Endometrium (tissue), 2 donors: Measurements from ENCODE around the gene POLR2L.

Experiments used
- FAIRE-seq: peaks from 2 replicates; lab custom pipeline; 2012; peaks lifted over from hg19 to GRCh38; lab: Jason Lieb, UNC
- donor health status: control.
- donor health status: control.

POLR2L gene

GRCh38 chr11:838441-839279, 3.7 kb downstream of the POLR2L start:
- no peak for FAIRE-seq

- FAIRE-seq, result no peak
Observed at GRCh38 chr11:837990-838307, 4.4 kb downstream of the POLR2L start.

GRCh38 chr11:837189-837989, 4.9 kb downstream of the POLR2L start:
- no peak for FAIRE-seq

GRCh38 chr11:836700-837099, 5.6 kb downstream of the POLR2L start:
- FAIRE-seq, result no peak

- FAIRE-seq, result no peak
Observed at GRCh38 chr11:836274-836673, 6.1 kb downstream of the POLR2L start.

DNA sequence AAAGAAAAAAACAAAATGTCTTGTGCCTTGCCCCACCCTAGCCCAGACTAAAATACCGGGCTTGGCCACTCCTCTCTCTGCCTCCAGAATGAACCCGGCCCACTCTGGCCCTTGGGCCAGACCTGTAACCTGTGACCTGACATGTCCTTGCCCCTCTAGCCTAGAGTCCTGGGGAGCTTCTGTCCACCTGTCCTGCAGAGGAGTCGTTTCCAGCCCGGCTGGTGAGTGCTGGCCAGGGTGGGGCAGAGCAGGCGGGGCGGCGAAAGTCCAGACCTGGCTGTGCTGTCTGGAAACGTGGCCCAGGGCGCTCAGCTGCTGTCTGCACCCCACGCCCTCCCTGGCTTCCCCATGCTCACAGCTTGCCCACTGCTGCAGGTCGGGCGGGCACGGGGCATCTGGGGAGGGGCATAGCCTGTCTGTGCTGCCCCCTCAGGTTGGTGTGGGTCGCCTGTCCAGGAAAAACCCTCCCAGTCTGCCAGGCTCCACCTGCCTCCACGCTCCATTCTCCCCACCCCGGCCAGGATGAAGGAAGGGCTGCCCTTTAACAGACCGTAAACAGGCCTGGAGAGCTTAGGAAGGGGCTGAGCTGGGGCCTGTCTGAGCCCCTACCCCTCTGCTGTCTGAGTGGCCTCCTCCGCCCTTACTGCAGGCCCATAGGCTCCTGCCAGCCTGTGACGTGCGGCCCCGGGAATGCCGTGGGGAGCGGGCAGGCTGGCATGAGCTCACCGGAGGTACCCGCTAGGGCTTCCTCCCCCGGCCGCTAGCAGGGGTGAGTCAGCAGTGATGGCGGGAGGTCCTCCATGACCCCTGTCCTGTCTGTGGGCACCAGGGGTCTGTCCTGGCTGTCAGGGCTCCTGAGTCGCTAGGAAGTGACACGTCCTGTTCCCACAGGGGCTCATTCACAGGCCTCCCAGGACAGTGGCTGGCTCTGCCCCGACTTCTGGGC, 7.7 kb downstream of the POLR2L start:
- FAIRE-seq, result no peak

- no peak for FAIRE-seq
Observed at GRCh38 chr11:833849-834311, 8.4 kb downstream of the POLR2L start.

DNA sequence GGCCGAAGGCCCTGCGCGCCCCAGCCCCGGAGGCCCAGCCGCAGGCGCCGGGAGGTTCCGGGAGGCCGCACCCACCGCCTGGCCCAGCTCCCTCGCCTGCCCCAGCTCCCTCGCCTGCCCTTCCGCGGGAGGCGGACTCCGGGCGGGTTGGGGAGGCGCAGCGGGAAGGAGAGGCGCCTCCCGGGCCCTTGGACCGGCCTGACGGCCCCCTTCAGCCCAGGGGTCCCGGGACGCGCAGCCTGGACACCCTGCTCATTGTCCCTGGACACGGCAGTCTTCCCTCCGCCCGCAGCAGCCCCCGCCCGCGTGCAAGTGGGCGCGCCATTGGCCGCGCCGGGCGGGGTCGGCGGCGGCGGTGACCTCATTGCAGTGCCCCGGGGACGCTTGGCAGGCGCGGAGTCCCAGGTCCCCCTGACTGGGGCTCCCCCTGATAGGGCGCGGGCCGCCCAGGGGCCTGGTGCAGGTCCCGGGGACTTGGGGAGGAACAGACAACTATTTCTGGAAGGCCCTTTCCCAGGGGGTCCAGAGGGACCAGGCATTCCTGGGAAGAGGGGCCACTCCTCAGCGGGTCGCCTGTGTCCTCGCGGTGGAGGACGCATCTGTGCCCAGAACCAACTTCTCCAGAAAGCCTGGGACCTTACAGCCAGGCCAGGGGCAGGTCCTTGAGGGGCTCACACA, 9.1 kb downstream of the POLR2L start:
- no peak for FAIRE-seq

GRCh38 chr11:832529-833113, 9.7 kb downstream of the POLR2L start, which contains the start of gene CD151:
Gene CD151 (plus strand): TSS chr11:832952. CDS start chr11:836070, 3,118 bp downstream.
- no peak for FAIRE-seq

GRCh38 chr11:831961-832528, 10.3 kb downstream of the POLR2L start:
- no peak for FAIRE-seq

DNA sequence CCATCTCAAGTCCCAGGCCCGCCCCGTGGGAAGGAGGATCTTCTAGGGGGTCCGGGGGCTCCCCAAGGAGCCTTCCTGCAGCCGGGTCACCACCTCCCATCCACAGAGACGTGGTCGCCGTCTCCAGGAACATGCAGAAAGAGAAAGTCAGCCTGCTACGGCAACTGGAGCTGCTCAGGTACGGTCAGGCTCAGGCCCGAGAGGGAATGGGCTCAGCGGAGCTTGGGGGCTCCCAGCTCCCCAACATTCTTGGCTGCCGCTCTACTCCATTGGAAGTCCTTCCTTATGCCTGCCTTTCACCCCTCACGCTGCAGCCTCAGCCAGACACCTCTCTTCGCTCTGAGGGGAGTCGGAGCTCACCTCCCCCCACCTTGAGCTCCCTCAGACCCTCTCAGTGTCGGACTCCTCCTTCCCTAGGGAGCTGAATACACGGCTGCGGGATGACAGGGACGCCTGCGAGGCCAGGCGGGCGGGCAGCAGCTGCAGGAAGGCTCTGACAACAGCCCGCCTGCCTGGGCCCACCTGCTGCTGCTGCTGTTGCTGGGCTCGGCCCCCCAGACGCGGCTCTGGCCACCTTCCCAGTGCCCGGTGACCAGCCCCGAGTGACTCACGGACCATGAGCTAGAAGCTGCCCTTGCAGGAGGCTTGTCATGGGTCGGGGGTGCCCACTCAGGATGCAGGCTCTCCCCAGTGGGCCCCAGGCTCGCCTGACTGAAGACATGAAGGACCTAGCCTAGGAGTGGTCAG, 11.0 kb downstream of the POLR2L start:
- FAIRE-seq, result no peak

DNA sequence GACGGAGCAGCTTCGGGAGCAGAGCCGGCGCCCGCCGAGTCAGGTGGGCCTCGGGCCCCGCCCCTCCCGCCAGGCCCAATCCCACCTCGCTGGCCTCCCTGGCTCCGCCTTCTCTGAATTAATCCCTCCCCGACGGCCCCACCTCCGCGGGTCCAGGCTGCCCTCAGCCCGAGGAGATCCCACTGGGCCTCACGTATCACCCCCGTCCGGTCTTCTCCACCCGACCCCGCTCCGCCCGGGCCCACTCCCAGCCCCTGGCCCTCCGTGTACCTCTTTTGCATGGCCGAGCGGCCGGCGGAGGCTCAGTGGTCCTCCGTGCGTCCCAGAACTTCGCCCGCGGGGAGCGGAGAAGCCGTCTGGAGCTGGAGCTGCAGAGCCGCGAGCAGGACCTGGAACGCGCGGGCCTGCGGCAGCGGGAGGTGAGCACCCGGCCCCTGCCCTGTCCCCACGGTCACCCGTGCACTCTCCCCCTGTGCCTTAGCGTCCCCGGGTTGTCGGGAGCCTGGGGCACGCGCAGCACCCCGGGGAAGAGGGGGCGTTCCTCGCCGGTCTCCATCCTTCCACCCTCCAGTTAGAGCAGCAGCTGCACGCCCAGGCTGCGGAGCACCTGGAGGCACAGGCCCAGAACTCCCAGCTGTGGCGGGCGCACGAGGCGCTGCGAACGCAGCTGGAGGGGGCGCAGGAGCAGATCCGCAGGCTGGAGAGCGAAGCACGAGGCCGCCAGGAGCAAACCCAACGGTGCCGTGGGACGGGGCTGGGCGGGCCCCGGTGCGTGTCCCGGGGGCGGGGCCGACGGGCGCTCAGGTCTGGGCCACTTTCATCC, 11.8 kb downstream of the POLR2L start:
- no peak for FAIRE-seq

DNA sequence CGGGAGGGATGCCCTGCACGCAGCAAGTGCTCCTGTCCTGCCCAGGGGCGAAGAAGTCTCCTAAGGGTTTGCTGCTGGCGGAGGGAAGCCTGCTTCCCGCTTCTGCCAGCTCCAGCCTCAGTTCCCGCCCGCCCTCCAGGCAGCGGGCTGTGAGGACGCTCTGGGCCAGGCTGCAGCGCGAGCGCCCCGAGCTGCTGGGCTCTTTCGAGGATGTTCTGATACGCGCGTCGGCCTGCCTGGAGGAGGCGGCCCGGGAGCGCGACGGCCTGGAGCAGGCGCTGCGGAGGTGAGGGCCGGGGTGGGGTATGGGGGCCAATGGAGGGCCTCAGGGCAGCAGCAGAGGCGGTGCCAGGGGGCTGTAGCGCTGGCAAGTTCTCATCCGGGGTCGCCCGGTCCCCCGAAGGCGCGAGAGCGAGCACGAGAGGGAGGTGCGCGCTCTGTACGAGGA, 12.5 kb downstream of the POLR2L start:
- no peak for FAIRE-seq

DNA sequence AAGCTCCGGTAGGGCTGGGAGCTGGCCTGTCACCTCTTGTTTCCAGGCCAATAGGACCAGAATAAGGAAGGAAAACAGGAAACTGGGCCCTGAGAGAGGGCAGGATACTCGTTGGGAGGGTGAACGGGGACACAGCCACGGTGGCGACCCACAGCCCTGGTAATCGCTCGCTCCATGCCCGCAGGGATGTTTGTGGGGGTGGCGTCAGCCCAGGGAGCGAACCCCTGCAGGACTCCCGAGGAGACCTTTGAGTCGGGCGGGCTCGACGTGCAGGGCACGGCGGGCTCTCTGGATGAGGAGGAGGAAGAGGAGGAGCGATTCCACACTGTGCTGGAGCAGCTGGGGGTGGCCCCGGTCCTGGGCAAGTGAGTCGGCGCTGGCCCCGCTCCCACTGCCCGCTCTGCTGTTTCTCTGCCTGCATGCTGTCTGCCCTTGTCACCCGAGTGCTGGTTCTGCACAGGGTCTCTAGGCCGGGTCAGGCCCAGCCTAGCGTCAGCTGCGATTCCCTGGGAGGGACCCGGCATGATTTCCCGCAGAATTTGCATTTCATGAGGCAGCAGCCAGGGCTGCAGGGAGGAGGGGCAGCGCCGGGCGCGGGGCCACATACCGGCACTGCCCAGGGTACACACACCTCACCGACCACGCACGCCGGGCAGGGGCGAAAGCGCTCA, 13.0 kb downstream of the POLR2L start:
- FAIRE-seq, result no peak

GRCh38 chr11:828506-829175, 13.7 kb downstream of the POLR2L start:
- FAIRE-seq, result no peak

GRCh38 chr11:827897-828192, 14.5 kb downstream of the POLR2L start, which contains the start of gene CRACR2B:
Gene CRACR2B (plus strand): TSS chr11:827919. CDS start chr11:828608, 689 bp downstream.
- no peak for FAIRE-seq

GRCh38 chr11:827146-827896, 15.0 kb downstream of the POLR2L start:
- FAIRE-seq, result no peak

GRCh38 chr11:826836-827145, 15.5 kb downstream of the POLR2L start:
- FAIRE-seq, result no peak
